ENCODE measurements around the gene CBFA2T3.

Gene CBFA2T3

DNA sequence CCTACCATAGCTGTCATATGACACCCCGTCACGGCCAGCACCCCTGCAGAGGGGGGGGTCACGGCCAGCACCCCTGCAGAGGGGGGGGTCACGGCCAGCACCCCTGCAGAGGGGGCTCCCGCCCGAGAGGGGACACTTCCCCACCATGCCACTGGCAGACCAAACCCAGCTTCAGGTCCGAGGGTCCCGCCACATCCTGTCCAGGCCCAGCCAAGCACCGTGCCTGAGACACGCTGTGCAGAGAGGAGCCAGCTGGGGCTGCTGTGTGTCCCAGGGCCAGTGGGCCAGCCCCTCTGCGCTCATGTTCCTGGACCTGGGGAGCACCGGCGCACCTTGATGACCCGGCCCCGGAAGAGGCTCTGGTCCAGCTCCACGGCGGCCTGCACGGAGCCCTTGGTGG lies 112.5 kb downstream of the CBFA2T3 start:
- Histone ChIP-seq H3K27ac (replicated peaks) (no peak overlapping the region), H3K27me3 (ENCODE audit: insufficient read depth, poor library complexity, severe bottlenecking) (no peaks in the 10 kb centered on the region), H3K4me3 (replicated peaks; ENCODE audit: insufficient read depth, low read length) (no peak overlapping the region)
- no peak for DNase-seq (ENCODE audit: low read depth in 1 of 2, low spot score in 1 of 2)
- TF ChIP-seq, protein P1, sequence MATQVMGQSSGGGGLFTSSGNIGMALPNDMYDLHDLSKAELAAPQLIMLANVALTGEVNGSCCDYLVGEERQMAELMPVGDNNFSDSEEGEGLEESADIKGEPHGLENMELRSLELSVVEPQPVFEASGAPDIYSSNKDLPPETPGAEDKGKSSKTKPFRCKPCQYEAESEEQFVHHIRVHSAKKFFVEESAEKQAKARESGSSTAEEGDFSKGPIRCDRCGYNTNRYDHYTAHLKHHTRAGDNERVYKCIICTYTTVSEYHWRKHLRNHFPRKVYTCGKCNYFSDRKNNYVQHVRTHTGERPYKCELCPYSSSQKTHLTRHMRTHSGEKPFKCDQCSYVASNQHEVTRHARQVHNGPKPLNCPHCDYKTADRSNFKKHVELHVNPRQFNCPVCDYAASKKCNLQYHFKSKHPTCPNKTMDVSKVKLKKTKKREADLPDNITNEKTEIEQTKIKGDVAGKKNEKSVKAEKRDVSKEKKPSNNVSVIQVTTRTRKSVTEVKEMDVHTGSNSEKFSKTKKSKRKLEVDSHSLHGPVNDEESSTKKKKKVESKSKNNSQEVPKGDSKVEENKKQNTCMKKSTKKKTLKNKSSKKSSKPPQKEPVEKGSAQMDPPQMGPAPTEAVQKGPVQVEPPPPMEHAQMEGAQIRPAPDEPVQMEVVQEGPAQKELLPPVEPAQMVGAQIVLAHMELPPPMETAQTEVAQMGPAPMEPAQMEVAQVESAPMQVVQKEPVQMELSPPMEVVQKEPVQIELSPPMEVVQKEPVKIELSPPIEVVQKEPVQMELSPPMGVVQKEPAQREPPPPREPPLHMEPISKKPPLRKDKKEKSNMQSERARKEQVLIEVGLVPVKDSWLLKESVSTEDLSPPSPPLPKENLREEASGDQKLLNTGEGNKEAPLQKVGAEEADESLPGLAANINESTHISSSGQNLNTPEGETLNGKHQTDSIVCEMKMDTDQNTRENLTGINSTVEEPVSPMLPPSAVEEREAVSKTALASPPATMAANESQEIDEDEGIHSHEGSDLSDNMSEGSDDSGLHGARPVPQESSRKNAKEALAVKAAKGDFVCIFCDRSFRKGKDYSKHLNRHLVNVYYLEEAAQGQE (IDR thresholded peaks at IDR 0.05; ENCODE audit: insufficient replicate concordance, low read depth), result no peak
- no peak for TF ChIP-seq POLR2AphosphoS5 (IDR thresholded peaks at IDR 0.05; ENCODE audit: low read depth)
- no peak for TF ChIP-seq SPI1 (IDR thresholded peaks at IDR 0.05; ENCODE audit: borderline replicate concordance, low read depth)
- TF ChIP-seq, protein P2, sequence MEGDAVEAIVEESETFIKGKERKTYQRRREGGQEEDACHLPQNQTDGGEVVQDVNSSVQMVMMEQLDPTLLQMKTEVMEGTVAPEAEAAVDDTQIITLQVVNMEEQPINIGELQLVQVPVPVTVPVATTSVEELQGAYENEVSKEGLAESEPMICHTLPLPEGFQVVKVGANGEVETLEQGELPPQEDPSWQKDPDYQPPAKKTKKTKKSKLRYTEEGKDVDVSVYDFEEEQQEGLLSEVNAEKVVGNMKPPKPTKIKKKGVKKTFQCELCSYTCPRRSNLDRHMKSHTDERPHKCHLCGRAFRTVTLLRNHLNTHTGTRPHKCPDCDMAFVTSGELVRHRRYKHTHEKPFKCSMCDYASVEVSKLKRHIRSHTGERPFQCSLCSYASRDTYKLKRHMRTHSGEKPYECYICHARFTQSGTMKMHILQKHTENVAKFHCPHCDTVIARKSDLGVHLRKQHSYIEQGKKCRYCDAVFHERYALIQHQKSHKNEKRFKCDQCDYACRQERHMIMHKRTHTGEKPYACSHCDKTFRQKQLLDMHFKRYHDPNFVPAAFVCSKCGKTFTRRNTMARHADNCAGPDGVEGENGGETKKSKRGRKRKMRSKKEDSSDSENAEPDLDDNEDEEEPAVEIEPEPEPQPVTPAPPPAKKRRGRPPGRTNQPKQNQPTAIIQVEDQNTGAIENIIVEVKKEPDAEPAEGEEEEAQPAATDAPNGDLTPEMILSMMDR (IDR thresholded peaks at IDR 0.05; ENCODE audit: insufficient read depth, low read length), result no peak

DNA sequence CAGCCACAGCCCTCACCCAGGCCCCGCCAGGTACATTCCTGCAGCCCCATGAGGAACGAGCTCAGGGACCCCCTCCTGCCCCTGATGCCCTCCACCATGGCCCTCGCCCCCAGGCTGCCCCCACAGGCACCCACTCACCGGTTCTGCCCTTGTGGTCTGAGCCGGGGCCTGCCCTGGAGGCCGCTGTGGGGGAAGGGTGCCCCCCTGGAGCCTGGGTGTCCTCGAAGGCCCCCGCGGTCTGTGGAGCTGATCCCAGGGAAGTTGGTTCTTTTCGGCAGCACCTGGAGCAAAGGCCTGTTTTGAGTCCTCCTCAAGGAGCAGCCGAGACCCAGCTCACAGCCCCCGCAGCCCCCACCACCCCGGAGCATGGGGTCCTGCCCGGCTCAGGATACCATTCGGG lies 112.9 kb downstream of the CBFA2T3 start:
- TF ChIP-seq SPI1 (IDR thresholded peaks at IDR 0.05; ENCODE audit: borderline replicate concordance, low read depth), result no peak
- TF ChIP-seq GABPA (IDR thresholded peaks at IDR 0.05; ENCODE audit: low read depth), result no peak
- no peak for DNase-seq (ENCODE audit: low read depth in 1 of 2, low spot score in 1 of 2)
- Histone ChIP-seq H3K4me3 (replicated peaks; ENCODE audit: insufficient read depth, low read length) (no peak overlapping the region), H3K27ac (replicated peaks) (no peak overlapping the region), H3K27me3 (ENCODE audit: insufficient read depth, poor library complexity, severe bottlenecking) (no peaks in the 10 kb centered on the region)

DNA sequence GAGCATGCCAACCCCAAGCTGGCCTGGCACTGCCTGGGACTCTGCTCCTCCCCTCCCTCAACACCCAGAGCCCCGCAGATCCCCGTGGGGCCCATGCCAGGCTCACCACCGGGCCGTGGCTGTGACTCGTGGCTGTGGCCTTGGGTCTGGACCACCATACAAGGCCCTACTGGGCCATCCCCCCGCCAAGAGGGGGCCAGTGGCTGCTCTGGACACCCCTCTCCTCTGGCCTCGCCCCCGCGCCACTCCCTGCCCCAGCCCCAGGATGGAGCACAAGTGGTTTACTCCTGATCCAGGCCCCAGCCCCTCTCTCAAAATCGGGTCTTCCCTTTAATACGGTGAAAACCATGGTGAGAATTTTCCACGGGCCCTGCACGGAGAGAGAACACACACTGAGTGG lies 113.6 kb downstream of the CBFA2T3 start:
- DNase-seq (ENCODE audit: low read depth in 1 of 2, low spot score in 1 of 2), result no peak
- Histone ChIP-seq H3K27ac (replicated peaks) (no peak overlapping the region), H3K27me3 (ENCODE audit: insufficient read depth, poor library complexity, severe bottlenecking) (no peaks in the 10 kb centered on the region), H3K4me3 (replicated peaks; ENCODE audit: insufficient read depth, low read length) (no peak overlapping the region)
- no peak for TF ChIP-seq SPI1 (IDR thresholded peaks at IDR 0.05; ENCODE audit: borderline replicate concordance, low read depth)
- no peak for TF ChIP-seq POLR2AphosphoS5 (IDR thresholded peaks at IDR 0.05; ENCODE audit: low read depth)
- no peak for TF ChIP-seq GABPA (IDR thresholded peaks at IDR 0.05; ENCODE audit: low read depth)
- TF ChIP-seq, protein P2 (IDR thresholded peaks at IDR 0.05; ENCODE audit: insufficient read depth, low read length), result no peak
- TF ChIP-seq, protein P1 (IDR thresholded peaks at IDR 0.05; ENCODE audit: insufficient replicate concordance, low read depth), result no peak

DNA sequence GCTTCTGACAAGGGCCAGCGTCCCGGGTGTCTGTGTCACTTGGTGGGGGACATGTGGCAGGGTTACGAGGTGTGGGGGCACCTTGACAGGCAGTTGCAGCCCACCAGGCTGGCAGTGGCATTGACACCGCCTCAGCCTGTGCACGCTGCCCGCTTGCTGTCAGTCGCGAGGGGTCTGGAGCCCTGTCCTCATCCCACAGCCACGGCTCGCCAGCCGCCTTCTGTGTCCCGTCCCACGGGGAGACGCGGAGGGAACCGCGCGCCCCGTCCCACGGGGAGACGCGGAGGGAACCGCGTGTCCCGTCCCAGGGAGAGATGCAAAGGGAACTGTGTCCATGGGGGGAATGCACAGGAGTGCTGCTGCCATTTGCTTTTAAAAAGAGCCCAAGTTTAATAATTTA lies 114.0 kb downstream of the CBFA2T3 start:
- TF ChIP-seq, protein P2 (IDR thresholded peaks at IDR 0.05; ENCODE audit: insufficient read depth, low read length), result no peak
- TF ChIP-seq POLR2AphosphoS5 (IDR thresholded peaks at IDR 0.05; ENCODE audit: low read depth), result no peak
- TF ChIP-seq GABPA (IDR thresholded peaks at IDR 0.05; ENCODE audit: low read depth), result no peak
- no peak for TF ChIP-seq SPI1 (IDR thresholded peaks at IDR 0.05; ENCODE audit: borderline replicate concordance, low read depth)
- TF ChIP-seq, protein P1 (IDR thresholded peaks at IDR 0.05; ENCODE audit: insufficient replicate concordance, low read depth), result no peak
- no peak overlapping the region for H3K27ac ChIP-seq (replicated peaks)

More for the DNA sequence above, 114.0 kb downstream of the CBFA2T3 start:
- Histone ChIP-seq H3K4me3 (replicated peaks; ENCODE audit: insufficient read depth, low read length) (no peak overlapping the region), H3K27me3 (ENCODE audit: insufficient read depth, poor library complexity, severe bottlenecking) (no peaks in the 10 kb centered on the region)
- no peak for DNase-seq (ENCODE audit: low read depth in 1 of 2, low spot score in 1 of 2)

Measured in HL-60 (cell line).